Activated CD4-positive, alpha-beta T cell treated with anti-CD3 and anti-CD28 coated beads, Interleukin-2, Interleukin-6, amounts not matched to agents 100 ng/mL and 50 ng/mL, durations not matched to agents 16 hours and 8 hours (primary cell): ENCODE measurements around the gene DGCR8.

ENCODE experiments used
- DNase-seq: peaks from one replicate; pipeline ENCODE4 v3.0.0-alpha.2; 2020

The DGCR8 gene

DNA sequence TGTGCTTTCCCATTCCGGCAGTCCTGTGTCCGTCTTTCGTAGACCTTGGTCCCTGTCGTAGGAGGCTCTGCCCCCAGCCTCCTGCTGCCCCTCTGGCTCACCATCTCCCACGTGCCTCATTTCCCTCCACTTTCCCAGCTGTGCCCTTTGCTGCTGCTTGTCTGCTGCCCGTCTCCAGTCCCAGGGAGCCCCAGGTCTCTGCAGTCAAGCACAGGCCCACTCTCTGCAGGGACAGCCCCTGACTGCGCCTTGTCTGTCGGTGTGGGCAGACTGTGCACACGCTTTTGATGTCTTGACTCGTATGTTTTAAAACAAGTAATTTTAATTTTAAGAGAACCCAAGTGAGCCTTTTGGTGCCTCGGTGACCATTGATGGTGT lies 12.4 kb downstream of the DGCR8 start:
- DNase-seq, result no peak

DNA sequence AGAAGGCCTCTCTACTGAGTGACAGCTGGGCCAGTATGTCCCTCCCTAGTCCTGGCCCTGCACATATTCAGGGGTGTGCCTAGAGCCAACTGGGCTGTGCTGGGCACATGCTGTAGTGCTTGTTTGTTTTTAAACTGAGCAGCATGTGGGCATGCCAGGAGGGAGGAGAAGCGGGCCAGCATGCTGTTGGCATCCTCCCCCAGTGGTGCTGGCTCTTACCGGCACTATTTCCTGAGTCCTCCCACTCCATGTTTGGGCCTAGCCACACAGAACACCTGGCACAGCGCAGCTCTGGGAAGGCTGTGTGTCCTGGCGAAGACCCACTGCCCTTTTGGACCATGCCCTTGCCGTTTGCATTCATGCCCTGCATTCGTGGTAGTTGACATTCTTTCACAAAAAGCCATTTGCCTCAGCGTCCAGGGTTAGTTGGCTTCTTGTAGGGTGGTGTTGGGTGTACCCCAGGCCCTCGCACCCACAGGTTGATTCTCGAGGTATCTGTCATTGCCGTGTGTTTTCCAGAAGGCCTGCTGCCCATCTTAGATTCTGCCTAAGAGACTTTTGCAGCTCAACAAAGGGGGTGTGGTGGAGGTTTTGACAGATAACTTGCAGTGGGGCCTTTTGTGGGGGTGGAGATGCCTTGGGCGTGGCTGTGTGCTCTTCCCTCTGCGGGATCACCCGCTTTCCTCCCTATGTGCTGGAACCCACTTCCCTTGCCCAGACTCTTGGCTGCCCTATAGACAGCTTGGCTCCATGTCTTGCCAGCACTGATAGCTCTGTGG lies 13.6 kb downstream of the DGCR8 start:
- DNase-seq, result no peak

DNA sequence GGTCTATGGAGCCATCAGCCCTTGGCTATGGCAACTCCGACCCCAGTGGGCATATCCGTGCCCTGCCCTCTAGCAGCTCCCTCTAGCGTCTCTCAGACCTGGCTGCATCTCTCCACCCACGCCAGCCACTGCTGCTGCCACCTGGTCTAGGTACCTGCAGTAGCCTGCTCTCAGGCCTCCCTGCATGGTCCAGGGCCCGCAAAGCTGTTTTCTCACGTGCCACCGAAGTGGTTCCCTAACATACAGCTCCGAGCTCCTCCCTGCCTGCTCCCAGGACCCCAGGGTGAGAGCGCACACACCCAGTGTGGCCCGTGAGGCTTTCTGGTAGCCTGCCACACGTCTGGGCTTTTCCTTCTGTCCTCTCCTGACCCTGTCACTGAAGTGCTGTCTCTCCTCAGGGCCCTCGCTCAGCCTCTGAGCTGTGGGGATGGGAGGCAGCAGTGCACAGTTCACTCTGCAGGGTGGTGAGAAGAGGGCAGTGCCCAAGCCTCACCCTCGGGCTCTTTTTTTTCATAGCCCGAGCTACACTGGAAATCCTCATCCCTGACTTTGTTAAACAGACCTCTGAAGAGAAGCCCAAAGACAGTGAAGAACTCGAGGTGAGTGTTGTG lies 14.3 kb downstream of the DGCR8 start:
- DNase-seq, result no peak

DNA sequence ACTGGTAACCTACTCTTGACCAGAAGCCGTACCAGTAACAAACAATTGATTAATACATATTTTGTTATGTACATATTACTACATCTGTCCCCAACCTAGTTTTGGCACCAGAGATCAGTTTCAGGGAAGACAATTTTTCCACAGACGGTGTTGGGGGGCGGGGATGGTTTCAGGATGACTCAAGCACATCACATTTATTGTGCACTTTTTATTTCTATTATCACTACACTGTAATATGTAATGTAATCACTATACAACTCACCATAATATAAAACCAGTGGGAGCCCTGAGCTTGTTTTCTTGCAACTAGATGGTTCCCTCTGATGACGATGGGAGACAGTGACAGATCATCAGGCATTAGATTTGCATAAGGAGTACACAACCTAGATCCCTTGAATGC lies 15.5 kb downstream of the DGCR8 start:
- no peak for DNase-seq

DNA sequence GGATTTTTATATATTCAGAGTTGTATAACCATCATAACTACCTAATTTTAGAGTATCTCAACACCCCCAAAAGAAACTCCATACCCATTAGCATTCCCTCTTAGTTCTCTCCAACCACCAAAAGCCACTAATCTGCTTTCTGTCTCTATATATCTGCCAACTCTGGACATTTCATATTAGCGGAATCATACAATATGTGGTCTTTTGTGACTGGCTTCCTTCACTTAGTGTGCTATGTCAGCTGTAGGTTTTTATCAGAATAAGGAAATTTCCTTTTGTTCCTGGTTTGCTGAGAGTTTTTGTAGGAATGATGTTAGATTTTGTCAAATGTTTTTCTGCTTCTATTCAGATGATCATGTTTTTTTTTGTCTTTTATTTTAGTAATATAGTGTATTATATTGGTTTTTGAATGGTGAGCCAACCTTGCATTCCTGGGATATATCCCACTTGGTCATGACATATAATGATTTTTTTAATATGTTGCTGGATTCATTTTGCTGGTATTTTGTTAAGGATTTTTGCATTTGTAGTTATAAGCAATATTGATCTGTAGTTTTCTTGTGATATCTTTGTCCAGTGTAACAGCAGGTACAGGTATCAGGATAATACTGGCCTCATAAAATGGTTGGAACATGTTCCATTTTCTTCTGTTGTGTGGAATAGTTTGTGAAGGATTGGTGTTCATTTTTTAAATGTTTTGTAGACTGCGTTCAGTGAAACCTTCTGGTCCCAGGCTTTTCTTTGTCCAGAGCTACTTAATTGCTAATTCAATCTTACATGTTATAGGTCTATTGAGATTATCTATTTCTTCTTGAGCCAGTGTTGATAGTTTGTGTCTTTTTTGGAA lies 16.8 kb downstream of the DGCR8 start:
- DNase-seq, result no peak

DNA sequence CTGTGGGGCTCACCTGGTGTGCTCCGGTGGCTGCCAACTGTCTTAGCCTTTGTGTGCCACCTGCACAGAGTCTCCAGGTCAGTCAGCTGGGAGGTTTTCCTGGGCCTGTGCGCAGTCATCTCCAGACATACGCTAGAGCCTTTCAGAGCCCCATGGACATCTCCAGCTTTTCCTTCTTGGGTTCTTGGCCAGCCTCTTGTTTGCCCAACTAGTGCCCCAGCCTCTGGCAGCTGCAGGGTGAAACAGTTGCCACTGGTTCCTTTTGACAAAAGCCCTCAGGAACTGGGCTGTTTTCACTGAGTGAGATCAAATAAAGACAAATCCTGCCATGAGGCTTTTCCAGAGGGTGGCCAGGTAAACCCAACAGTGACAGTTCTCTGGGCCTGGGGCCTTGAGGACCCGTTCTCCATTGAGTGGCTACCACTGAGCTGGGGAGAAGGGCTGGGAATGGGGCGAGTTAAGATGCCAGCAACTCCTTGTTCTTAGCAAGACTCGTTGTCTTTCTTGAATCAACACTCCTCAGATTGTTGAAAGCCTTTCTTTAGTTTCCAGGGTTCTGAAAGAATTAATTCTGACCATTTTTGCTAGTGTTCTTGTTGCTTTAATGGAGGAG lies 19.2 kb downstream of the DGCR8 start:
- DNase-seq, result no peak

DNA sequence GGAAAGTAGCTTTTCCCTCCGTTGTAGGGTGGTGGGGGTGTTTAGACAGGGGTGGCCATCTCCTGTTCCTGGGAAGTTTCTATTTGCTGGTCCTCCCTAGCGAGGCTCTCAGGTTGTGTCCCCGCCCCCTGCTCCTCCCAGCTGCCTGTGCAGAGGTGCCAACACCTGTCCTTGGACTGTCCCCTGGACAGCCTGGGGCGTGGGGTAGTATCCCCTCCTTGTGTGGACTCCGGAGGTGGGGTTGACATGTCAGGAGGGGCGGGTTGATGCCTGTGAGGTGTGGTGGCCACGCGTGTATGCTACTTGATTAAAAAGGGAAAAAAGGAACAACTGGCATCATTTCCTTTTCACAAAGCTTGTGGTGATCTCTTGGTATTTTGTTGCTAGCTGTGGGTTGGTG lies 21.6 kb downstream of the DGCR8 start:
- no peak for DNase-seq

DNA sequence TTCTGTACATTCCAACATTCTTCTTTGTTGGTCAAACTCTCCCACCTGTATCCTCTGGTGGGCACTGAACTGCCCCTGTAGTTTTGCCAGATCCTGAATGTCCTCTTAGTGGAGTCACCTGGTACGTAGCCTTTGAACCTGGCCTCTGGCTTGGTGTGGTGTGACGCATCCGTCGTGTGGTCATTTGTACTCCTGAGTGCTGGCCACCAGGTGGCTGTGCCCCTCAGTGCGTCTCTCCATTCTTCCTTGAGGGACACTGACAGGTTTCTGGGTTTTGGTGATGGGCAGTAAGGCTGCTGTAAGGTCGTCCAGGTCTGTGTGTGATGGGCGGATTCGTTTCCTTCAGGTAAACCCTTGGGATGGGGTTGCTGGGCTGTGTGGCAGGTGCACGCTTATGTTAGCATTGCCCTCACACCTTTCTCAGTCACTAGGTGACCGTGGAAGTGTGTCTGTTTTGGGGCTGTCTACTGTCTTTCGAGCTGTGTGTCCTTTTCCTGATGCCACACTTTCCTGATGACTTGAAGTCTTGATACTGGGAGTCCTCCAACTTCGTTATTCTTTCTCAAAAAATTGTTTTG lies 22.3 kb downstream of the DGCR8 start:
- DNase-seq, result no peak

DNA sequence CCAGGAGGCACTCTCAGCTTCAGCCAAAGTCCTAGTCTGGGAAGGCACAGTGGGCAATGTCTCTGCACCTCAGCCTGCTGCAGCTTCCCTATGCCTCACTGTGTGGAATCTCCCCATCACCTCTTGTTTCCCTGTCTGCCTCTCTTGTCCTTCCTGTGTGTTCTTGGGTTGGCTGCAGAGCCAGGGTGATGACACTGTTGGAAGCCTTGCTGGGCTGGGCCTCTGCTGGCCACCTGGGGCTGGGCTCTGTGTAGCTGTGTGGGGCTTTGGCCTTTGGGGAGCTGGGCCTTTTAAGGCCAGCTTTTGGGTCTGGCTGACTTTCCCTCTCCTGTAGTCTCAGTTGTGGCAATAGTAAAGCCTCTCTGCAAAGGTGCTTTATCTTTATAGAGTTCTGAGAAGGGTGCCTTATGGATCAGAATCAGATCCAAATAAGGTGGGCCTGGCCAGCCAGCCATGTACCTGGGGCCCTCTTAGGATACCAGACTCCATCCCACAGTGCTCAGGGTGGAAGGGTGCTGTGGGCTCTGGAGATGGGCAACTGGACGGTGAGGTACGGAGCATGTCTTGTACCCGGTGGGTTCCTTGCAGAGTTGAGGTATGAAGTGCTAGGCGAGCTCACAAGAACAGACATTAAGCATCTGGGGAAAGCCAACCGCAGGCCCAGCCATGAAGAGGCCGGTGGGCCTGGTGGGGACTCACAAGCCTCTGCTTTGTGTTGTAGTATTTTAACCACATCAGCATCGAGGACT lies 25.6 kb downstream of the DGCR8 start:
- no peak for DNase-seq

- DNase-seq, result no peak
These were observed 26.3 kb downstream of the DGCR8 start for GRCh38 chr22:20106205-20106848.

DNA sequence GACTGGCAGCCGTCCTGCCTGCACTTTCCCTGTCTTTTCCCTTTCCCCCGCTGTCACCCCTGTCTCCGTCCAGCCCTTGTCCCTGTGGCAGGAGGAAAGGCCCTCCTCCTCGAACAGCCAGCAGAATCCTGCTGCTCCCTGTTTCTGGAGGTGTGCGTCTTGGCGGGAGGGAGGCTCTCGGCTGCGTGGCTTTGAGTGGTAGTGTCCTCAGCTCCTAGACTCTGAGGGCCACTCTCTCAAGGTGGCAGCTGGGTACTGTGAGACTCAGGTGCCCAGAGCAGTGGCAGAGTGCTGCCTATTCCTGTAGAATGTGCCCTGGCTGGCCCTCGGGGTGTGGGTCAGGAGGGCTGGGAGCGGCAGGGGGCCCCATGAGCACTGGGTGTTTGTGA lies 26.8 kb downstream of the DGCR8 start:
- no peak for DNase-seq

GRCh38 chr22:20107471-20107901 lies 27.4 kb downstream of the DGCR8 start:
- no peak for DNase-seq

GRCh38 chr22:20107951-20108756 lies 28.1 kb downstream of the DGCR8 start:
- no peak for DNase-seq

DNA sequence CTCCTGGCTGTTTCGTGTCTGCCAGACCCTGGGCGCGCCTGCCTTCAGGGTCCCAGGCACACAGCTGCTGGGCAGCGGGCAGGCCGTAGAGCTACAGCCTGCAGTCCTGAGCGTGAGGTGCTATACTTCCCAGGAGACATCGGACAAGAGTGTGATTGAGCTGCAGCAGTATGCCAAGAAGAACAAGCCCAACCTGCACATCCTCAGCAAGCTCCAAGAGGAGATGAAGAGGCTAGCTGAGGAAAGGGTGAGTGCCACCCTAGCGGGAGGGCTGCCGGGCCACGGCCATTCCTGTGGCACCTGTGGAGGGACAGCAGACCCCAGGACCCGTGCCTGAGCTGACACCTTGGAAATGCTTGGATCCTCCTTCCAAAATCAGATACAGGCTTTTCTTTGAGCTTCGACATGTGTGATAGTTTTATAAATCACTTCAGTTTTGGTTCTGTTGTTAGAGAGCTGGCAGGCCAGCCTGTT lies 28.8 kb downstream of the DGCR8 start:
- no peak for DNase-seq

DNA sequence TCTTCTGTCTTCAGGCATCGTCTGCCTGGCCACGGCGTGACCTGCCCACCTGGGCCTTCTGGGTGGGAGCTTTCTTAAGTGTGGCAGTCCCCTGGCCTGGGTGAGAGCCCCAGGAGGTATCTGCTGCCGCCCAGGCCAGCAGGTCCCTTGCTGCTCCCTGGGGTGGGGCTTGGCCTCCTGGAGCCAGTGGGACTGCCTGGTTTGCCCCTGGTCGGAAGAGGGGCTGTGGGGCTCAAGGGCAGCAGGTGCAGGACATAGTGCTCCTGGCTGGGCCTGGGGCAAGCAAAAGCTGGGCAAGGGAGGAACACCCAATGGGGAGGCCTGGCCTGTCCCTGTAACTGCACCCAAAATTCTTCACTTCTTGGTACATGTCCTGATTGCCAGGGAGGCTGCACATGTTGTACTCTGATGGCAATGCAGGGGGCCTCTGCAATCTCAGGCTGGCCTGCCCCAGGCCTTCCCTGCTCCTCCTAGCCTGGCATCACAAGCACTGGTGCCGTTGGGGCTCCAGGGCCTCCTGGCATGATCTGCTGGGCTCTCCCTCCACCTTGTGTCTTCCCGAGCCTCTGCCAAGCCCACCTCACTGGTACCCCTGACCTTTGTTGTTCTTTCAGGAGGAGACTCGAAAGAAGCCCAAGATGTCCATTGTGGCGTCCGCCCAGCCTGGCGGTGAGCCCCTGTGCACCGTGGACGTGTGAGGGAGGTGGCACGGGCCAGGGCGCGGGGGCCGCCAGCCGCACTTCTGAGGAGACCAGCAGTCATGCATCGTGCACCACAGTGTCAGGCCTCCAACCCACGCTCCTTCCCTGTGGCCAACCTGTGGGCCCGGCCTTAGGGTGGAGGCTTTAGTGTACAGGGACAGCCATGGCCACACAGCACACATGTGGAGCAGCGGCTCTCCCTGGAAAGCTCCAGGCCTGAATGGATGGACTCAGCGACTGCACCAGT lies 29.6 kb downstream of the DGCR8 start:
- no peak for DNase-seq

DNA sequence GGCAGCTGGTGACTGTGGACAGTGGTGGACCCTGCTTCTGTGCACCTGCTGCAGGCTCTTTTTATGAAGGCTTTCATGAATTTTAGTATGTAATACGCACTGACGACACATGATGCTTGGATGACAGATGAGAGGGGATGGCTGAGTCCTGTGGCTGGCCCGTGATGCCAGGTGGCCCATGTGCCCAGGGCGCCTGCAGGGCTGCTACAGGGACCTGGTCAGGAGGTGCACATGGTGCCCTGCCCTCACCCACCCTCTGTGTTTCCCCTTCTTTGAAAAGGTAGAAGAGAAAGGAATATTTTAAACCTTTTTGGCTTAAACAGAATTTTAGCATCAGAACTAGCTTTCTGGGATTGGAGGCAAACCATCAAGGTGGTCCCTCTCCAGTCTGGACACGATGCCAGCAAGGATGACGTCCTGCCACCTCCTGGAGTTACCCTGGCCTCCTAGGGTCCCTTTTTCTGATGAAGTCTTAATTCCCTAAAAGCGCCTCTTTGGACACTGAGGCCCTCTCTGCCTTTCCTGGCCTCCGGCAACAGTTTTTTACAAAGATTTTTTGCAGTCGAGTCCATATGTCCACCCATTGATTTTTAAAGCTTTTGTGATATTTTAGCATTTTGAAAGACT lies 30.4 kb downstream of the DGCR8 start:
- DNase-seq, result no peak

GRCh38 chr22:20111045-20111688 lies 31.1 kb downstream of the DGCR8 start:
- peak; percentile 50 for DNase-seq
